Nephron (organoid): ENCODE results near the gene PCDH9.

Source experiments
- H3K27ac Mint-ChIP-seq, 3 experiments: 2 replicates each; pipeline ENCODE4 v1.8.0; 2020; ENCODE audit warnings: mixed read lengths in 3 of 3, mild to moderate bottlenecking in 2 of 3, moderate library complexity in 1 of 3
- H3K27me3 Mint-ChIP-seq: 2 replicates; pipeline ENCODE4 v1.8.0; 2021; ENCODE audit warnings: low read depth, mild to moderate bottlenecking, moderate library complexity, mixed read lengths
- H3K36me3 Mint-ChIP-seq: 2 replicates; pipeline ENCODE4 v1.8.0; 2020; ENCODE audit warnings: low read depth, mixed read lengths
- H3K4me1 Mint-ChIP-seq: 2 replicates; pipeline ENCODE4 v1.8.0; 2020; ENCODE audit warnings: mixed read lengths
- H3K4me3 Mint-ChIP-seq, 3 experiments: 2 replicates each; pipeline ENCODE4 v1.8.0; 2020; ENCODE audit warnings: mild to moderate bottlenecking in 3 of 3, mixed read lengths in 3 of 3, moderate library complexity in 2 of 3
- H3K9me3 Mint-ChIP-seq: 2 replicates; pipeline ENCODE4 v1.8.0; 2020; ENCODE audit warnings: mixed read lengths
- TF ChIP-seq, protein P1 (sequence below), 3 experiments: fragments of 200-600 bp; sonication (generic); IDR thresholded peaks; one replicate each; pipeline ENCODE4 v1.5.0; 2021; ENCODE audit warnings: antibody characterized with exemption in 3 of 3; ENCODE audit not compliant: unreplicated experiment in 3 of 3

Gene PCDH9

DNA sequence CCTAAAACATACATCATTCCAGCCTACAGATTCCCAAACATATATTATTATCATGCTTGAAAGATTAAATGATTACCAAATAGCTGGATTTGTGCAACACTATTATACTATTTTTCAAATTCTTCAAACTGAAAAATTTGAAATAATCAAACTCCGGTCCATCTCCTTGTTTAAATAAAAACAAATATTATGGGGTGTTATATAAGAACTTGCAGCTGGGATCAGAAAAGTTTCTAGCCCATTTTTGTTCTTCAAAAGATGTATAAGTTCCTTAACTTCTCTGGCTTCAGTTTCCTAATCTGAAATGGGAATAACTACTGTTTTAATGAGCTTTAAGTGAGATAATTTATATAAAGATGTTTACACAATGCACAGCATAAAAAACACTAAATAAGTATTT is 422.9 kb downstream of the PCDH9 start:
- H3K4me3 Mint-ChIP-seq, result no peak overlapping the region
- TF ChIP-seq, protein P1, sequence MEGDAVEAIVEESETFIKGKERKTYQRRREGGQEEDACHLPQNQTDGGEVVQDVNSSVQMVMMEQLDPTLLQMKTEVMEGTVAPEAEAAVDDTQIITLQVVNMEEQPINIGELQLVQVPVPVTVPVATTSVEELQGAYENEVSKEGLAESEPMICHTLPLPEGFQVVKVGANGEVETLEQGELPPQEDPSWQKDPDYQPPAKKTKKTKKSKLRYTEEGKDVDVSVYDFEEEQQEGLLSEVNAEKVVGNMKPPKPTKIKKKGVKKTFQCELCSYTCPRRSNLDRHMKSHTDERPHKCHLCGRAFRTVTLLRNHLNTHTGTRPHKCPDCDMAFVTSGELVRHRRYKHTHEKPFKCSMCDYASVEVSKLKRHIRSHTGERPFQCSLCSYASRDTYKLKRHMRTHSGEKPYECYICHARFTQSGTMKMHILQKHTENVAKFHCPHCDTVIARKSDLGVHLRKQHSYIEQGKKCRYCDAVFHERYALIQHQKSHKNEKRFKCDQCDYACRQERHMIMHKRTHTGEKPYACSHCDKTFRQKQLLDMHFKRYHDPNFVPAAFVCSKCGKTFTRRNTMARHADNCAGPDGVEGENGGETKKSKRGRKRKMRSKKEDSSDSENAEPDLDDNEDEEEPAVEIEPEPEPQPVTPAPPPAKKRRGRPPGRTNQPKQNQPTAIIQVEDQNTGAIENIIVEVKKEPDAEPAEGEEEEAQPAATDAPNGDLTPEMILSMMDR (IDR thresholded peaks at IDR 0.05; ENCODE audit: unreplicated experiment in 3 of 3), result no peak
- H3K27me3 Mint-ChIP-seq, result no peaks in the 10 kb centered on the region
- peaks cover 3% of the 10 kb centered on the region for H3K9me3 Mint-ChIP-seq
- H3K27ac Mint-ChIP-seq, result no peak overlapping the region
- H3K36me3 Mint-ChIP-seq, result no peaks in the 10 kb centered on the region
- H3K4me1 Mint-ChIP-seq, result peaks cover 41% of the 10 kb centered on the region

DNA sequence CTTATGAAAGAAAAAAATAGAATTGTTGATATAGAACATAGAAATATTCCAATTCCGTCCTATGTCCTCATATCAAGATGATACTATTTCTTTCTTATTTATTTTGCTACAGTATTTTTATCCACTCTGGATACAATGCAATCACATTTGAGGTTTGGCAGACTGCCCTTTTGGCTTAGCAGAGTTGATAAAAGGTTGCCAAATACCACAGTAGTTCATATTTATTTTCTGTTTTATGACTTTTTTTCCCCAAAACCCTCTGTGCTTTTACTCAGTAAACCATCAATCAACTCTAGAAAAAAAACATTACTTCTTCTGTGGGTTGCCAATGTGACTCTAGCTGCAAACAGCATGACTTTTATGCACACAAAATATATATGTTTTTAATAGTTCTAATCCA is 424.5 kb downstream of the PCDH9 start:
- no peaks in the 10 kb centered on the region for H3K36me3 Mint-ChIP-seq
- H3K9me3 Mint-ChIP-seq, result no peaks in the 10 kb centered on the region
- H3K4me1 Mint-ChIP-seq, result peaks cover 41% of the 10 kb centered on the region
- peak overlapping the region in 1 of 3 experiments; percentile 32 for H3K27ac Mint-ChIP-seq
- H3K27me3 Mint-ChIP-seq, result no peaks in the 10 kb centered on the region
- TF ChIP-seq, protein P1 (IDR thresholded peaks at IDR 0.05; ENCODE audit: unreplicated experiment in 3 of 3), result no peak
- no peak overlapping the region for H3K4me3 Mint-ChIP-seq

DNA sequence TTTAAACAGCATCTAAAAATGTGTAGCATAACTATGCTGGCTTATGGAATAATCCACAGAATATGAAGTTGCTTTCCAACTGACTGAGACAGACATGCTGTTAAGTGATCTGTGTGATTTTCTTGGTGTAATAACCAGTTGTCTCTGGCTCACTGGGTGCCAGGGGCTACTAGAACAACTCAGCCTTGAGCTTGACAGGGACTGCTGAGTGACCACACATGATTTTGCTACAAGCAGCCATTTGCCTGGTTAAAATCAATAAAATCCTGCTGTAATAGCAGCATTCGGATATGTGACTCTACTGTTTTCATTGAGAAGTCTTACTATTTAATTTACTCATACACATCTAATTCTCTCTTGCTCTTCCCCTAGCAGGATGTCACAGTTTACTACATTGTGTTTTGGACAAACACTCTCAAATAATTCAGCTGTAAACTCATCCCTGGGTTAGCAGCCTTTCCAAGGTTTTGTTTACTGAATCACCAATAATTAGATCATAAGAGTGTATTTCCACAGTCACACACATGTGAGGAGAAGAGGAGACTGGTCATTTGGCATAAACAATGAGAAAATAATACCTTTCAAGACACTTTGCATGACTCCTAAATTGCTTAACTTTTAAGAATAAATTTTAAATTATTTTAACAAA is 426.2 kb downstream of the PCDH9 start:
- H3K27ac Mint-ChIP-seq, result peak overlapping the region; percentile 24 to 30 (median 26)
- no peaks in the 10 kb centered on the region for H3K27me3 Mint-ChIP-seq
- no peaks in the 10 kb centered on the region for H3K36me3 Mint-ChIP-seq
- no peaks in the 10 kb centered on the region for H3K9me3 Mint-ChIP-seq
- TF ChIP-seq, protein P1 (IDR thresholded peaks at IDR 0.05; ENCODE audit: unreplicated experiment in 3 of 3), result no peak
- H3K4me3 Mint-ChIP-seq, result peak overlapping the region in 1 of 3 experiments; percentile 22
- H3K4me1 Mint-ChIP-seq, result peaks cover 37% of the 10 kb centered on the region

DNA sequence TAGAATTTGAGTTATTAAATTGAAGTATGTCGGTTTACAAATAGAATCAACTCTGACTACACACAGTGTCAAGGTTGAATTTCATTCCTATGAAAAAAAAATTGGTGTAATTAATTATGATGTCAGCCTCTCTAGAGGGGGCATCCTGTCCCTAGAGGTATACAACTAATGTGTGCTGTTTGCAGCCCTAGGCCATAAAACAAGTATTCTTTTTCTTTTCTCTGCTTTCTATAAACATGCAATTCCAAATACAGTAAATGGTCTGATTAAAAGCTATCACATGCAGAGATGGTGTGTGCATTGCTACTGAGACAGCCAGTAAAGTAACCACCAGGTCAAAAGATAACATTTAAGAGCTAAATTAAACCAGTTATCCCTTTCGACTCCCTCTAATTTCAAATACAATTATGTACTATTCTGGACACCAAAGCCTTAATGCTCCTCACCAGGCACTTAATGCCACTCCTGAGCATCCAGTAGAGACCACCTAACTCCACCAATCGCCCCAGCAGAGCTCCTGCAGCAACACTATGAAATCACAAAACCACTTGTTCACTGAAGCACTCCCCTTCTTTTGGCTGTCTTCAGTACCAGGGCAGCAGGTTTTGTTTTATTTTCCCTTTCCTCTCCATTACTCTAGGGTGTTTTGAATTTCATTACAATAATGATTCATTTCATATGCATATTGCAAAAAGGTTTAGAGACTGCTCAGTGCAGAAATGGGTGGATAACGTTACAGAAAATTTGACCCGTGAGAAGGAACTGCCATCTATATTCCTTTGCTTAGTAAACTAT is 426.9 kb downstream of the PCDH9 start:
- no peaks in the 10 kb centered on the region for H3K27me3 Mint-ChIP-seq
- no peaks in the 10 kb centered on the region for H3K9me3 Mint-ChIP-seq
- no peaks in the 10 kb centered on the region for H3K36me3 Mint-ChIP-seq
- peak overlapping the region in 1 of 3 experiments; percentile 22 for H3K4me3 Mint-ChIP-seq
- TF ChIP-seq, protein P1 (IDR thresholded peaks at IDR 0.05; ENCODE audit: unreplicated experiment in 3 of 3), result no peak
- H3K4me1 Mint-ChIP-seq, result peaks cover 37% of the 10 kb centered on the region
- H3K27ac Mint-ChIP-seq, result peak overlapping the region in 2 of 3 experiments; percentile 24 to 26

DNA sequence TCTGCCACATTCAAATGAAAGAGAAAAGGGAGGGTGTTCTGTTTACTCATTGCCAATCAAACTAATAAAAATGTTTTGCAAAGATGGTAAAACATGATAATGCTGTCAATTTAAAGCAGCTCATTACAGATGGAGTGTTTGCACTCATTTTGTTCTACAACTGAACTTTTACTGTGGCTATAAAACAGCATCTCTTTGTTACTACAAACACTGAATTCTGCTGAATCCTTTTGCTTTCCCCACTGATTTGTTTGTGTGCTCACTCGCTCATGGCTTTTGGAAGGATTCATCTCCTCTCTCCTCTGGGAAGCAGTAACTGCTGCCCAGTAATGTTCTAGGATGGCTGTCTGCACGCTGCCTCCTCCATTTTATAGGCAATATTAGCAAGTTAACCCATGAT is 434.5 kb downstream of the PCDH9 start:
- Mint-ChIP-seq H3K4me1 (peaks cover 14% of the 10 kb centered on the region), H3K27ac (no peak overlapping the region), H3K36me3 (no peaks in the 10 kb centered on the region)

More for the DNA sequence above, 434.5 kb downstream of the PCDH9 start:
- H3K4me3 Mint-ChIP-seq, result no peak overlapping the region
- H3K9me3 Mint-ChIP-seq, result no peaks in the 10 kb centered on the region
- no peaks in the 10 kb centered on the region for H3K27me3 Mint-ChIP-seq
- TF ChIP-seq, protein P1 (IDR thresholded peaks at IDR 0.05; ENCODE audit: unreplicated experiment in 3 of 3), result no peak
